GM19372 (cell line): Measurements from ENCODE around the gene GPX3.
A peak's percentile ranks its signal among the peaks of the same experiment; 100 is the strongest.

ENCODE experiments used
- ATAC-seq: cut with Tn5 transposase; IDR thresholded peaks from one replicate; pipeline ENCODE4 v1.9.1; 2021; ENCODE audit warnings: mild to moderate bottlenecking, low read depth, moderate library complexity; ENCODE audit not compliant: unreplicated experiment

The GPX3 gene

DNA sequence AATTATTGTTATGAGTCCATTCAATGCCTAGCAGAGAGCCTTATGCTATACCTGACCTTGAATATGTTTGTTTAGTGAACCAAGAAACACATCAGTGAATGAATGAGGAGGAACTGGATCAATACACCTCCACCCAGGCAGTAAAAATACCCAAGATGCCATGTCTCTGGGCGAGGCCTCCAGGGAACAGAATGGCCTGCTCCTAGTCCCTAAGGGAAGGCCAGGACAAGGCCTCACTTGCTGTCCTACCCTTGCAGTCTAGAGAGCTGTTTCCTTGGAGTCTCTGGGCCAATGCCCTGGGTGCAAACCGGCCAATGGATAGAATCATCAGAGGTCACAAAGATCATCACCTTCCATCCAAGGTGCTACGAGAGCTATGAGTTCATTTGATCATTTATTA is 34.3 kb downstream of the GPX3 start:
- no peak for ATAC-seq

DNA sequence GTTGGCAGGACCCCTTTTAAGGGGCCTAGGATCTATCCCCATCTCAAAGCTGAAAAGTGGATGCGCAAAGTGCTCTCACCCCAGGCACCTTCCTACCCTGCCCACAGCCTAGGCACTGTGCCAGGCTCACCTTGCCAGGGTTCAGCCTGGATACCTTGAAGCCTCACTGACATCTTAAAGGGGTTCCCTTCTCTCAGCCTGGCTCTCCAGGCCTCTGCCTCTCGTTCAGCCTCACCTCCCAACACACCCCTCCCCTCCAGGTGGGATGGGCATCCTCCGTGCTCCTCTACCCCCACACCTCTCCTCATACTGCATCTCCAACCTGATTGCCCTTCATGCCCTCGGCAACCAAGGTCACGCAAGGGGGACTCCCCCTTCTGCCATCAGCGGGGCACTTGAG is 34.9 kb downstream of the GPX3 start:
- no peak for ATAC-seq

DNA sequence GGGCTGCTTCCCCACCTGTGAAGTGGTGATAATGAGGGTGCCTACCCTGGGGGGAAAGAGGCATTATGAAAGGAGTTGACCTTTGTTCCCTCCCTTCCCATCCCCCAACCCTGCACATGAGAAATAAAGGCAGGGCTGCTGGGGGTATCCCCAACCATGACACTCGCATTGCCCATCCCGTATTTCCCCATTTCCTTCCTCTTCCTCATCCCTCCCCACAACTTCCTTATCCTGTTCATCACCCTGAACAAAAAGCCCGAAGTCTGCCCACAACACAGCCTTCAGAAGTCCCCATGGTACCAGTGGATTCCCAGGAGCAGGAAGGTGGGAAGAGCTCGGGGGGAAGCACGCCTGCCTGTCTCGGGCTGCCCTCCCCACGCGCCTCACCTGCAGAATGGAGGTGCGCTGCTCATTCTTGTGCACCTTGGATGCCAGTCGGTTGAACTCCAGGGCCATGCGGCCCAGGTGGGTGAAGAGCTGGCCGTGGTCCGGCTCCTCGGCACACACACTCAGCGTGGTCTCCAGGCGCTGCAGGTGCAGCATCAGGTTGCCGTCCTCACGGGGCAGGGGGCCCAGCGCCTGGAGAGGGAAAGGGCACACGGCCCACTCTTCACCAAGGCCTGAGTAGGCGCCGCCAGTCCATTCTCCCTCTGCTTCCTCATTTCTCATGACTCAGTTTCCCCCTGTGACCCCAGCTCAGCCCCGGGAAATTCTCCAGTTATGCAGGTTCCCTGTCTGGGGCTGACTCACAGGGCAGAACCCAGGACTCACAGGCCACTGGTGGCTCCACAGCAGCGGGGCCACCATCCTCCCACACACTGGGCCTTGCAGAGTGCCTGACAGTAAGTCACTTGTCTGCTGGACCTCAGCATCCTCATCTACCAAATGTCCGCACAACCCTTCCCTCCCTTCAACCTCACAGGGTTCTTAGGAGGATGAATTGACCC is 36.3 kb downstream of the GPX3 start:
- no peak for ATAC-seq

DNA sequence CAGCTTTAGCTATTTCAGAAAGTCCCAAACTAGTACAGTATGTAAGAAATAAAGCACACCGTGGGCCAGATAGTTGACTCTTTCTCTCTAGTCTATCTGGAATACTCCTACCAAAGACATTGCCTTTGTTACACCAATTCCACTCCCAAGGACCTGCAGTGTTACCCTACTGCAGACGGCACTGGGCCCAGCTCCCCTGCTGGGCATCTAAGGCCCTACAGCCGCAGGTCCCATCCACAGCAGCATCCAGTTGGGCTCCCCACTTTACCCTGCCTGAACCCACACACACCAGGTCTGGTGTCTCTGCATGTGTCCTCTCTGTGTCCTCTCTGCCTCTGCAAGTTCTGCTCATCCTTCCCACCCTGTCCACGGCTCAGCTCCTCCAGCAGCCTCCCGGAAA is 37.9 kb downstream of the GPX3 start:
- ATAC-seq, result no peak

DNA sequence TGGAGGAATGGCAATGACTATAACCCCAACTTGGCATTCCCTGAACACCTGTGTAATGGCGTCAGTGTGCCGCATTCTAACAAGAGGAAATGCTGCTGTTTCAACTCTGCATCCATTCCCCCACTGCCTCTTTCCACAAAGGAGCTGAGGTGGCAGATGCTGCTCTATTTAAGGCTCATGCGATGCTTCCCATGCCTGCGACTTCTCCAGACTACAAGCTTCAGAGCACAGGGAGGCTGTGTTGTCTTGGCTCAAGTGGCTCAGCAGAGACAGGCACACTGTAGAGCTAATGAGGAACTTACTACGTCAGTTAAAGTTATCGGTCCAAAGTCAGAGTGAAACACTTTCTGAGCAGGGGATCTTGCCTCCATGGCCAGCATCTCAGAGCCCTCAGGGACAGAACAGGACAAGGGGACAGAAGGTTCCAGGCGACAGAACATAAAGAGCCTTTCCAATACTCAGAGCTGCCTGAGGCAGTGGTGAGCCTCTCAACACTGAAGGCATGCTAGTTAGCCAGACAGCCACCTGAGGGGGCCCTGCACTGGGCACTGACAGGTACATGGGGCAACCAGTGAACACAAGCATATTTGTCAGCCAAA is 38.6 kb downstream of the GPX3 start:
- no peak for ATAC-seq

DNA sequence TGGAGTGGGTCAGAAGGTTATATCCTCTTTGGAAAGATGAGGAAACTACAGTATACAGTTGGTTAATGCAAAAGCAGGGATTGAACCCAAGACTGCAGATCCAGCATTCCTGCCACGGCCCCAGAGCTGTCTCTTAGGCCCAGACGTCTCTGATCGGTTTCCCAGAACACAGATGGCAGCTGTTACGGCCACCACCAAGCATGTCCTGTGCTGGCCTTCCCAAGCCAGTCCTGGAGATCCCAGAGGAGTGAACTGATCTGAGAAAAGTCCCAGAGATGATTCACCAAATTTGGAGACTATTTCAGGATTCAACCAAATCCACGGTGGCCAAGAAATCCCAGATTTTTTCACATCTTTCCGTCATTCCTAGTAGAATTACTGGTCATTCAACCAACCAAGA is 40.4 kb downstream of the GPX3 start:
- no peak for ATAC-seq

DNA sequence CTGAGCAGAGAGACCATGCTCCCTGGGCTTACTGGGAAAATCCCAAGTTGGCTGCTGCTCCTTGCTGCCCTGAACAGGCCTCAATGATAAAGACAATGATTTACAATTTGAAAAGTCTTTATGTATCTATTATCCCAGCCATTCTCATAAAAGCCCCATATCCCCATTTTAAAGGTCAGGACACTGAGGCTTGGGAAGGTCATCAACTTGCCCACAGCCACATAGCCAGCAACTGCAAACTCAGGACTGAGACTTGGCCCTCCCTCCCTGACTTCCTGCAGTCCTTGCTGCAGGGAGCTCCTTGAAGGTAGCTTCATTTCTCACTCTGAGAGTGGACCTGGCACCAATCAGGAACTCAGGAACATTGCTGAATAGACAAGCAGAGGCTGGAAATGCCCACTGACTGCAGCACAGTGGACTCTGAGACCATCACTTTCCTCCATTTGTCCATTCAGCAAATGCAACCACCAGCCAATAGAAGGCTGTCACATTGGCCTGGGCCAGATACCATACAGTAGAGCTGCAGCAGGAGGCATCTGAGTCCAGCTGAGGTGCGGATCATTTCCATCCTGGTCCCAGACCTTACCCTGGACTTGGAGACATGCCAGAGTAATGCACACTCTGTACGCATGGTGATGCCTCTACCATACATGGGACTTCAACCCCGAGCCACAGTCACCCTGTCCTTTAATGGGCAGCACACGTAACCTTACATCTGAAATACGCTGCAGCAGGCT is 42.2 kb downstream of the GPX3 start:
- no peak for ATAC-seq

DNA sequence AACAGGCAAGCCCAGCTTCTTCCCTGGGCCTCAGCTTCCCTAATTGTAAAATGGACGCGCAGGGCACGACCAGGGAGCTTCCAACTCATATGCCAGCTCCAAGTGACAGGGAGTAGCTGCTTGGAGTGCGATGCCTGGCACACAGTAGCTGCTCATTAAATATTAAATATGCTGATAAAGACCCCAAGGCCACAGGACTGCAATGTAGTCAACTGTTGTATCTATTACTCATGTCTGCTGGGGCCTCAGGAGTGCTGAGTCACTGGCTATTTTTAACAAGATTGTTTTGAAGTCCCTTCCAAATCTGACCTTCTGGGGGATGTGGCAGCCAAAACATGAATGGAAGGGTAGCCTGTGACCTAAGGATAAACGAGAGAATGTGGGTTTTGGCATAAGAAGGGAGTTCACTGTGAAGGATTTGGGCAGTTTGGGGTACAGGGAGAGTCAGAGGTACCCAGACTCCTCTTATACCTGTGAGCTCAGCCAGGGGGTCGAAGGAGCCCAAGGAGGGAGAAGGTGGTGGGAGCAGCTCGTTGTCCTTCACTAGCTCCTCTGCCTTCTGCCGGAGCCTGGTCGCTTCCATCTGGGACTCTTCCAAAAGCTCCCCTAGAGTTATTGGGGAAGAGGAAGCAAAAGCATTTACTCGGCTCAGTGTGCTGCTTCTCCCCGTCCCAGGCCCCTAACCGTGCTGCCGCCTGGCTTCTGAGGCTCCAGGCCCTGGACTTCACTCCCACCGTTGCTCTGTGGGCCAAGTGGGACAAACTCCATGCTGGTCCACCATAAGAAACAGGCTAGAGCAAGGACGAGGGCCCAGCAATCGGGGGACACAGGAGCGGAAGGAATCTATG is 43.0 kb downstream of the GPX3 start:
- no peak for ATAC-seq

DNA sequence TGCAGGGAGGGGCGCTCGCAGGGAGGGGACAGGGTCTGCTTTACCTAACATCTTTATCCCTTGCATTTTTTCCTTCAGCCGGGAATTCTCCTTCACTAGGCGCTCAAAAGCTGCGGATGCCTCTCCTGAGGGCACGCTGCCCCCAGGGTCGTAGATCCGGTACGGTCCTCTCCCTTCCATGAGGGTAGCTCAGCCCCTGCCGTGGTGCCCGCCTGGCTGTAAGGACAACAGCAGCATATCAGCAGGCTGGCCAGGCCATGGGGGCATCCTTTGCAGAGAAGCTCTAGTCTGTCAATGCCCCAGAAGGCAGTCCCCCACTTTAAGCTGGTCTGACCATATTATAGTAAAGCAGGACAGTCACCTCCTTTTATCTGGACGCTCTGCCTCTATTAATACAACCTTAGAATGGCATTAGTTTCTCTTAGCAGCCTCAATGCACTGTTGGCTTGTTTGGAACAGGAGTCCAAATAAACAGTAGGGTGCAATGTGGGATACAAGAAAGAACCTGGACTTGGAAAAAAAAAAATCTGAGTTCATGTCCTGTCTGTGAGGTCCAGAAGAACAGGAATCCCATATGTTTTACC is 44.6 kb downstream of the GPX3 start:
- no peak for ATAC-seq

DNA sequence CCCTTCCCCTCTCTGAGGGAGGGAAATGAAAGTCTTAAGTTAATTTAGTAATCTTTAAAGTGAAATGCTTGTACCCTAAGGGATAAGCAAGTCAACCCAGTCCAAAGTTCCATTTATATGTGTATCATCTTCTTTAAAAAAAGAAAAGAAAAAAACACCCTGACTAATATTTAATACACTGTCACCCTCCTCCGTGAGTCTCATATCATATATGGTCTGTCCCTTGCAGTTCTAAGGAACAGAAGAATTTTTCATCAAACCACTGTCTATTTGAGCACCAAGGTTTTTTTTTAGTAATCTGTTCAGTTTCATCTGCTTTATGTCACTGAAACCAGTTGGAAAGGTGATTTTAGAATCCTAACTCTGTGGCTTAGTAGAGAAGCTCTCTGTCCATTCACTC is 45.2 kb downstream of the GPX3 start:
- ATAC-seq, result no peak

DNA sequence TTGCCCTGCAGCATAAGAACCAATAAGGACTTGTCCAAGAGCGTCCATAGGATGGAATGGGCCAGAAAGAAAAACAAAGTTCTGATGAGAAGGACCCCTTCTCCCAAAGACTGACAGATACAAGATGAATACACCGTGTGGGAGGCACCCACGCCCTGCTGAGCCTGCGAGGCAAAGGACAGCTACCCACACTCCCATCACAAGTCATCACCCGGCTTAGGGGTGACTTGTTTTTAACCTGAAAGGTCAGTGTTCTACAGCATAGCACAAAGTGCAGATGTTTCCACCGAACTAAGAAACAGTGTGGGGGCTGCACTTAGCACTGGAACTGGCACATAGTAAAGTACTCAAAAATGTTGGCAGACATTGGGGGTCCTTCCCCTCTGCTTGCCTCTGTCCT is 46.5 kb downstream of the GPX3 start:
- ATAC-seq, result no peak

DNA sequence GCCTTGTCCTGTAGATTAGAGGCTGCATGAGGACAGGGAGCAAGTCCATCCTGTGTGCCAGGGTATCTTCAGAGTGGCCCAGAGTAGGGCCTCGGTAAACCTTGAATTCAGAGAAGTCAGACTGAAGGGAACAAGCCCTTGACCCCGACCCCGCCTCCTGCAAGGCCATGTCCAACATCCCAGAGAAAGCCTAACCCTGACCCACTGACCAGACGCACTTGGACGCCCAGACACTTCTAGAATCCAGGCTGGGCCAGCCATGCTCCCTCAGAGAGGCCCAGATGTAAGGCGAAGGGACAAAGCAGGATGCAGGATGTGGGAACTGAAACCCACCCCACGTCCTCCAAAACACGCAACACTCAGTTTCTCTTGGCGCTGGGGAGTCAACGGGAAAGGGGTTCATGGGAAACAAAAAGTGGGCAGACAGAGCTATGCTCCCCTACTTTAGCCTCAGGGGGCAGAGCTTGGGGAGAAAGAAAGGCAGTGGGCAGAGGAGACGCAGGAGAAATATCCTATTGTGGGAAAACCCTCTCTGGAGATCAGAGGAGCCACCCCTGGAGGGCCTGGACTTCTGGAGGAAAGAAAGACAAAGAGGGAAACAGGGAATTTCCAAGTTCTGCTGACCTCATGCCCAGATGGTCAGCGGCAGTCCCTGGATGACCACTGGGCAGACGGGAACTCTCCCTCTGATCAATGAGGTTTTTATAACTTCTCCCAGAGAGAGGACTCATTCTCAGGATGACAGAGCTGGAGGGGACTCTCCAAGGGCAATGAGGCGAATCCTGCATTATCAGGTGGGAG is 47.4 kb downstream of the GPX3 start:
- no peak for ATAC-seq

DNA sequence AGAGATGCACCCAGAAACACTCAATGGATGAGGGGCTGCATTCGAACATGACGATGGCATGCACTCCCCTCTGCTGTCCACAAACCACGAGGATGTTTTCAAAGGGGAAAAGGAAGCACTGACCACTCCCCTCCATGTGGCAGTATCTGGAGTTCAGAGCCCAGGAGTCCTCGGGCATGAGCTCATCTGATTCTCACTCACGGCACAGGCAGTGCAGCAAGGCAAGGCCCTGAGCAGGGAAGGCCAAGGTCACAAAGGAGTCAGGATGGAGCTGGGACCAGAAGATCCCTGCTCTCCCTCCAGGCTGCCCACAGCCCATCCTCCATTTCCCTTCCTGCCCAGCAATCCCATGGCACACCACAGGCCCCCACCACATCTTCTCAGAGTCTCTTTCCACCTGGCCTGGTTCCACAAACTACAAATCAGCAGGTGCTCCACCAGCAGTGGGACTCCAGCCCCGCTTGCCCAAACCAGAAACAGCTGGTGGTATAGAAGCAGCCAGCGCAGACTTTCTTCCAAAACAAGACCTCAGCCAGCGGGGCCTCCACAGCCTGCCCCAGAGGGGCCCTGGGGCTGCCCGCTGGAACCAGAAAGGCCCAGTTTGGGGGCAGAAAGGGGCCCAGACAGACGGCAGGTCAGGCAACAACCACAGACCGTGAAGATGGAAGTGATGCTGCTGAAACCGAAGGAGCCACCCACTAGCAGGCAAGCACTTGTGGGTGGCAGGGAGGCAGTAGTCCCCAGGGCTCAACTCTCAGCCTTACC is 48.2 kb downstream of the GPX3 start:
- peak; percentile 50 for ATAC-seq

DNA sequence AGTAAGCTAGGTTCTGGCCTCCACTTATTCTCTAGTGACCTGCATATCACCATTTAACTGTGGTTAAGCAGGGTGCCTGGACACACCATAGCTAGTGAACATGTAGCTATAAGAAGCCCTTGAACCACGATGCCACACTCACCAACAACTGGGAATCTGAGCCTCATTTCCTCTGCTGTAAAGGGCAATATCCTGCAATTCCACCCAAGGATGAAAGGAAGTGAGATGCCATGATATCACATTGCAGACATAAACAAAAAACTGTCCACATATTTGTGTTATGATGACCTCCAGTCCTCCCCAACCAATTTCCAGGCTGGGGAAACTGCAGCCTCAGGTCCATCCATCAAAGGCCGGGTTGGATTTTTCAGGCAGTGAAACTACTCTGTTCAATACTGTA is 50.1 kb downstream of the GPX3 start:
- no peak for ATAC-seq

DNA sequence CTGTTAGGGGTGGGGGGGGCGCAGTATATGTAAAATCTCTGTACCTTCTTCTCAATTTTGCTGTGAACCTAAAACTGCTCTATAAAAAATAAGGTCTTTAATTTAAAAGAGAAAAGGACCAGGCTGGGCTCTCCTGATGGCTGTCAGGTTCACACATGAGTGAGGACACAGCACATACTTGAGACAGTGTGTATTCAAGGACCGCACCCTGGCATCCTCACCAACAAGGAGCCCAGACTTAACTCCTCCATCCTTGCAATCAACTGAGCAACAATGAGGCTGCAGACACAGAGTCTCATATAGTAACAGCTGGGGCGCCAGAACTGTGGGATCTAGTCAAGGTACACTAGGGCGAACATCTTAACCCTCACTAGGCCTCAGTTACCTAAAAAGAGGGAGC is 50.6 kb downstream of the GPX3 start:
- ATAC-seq, result no peak

DNA sequence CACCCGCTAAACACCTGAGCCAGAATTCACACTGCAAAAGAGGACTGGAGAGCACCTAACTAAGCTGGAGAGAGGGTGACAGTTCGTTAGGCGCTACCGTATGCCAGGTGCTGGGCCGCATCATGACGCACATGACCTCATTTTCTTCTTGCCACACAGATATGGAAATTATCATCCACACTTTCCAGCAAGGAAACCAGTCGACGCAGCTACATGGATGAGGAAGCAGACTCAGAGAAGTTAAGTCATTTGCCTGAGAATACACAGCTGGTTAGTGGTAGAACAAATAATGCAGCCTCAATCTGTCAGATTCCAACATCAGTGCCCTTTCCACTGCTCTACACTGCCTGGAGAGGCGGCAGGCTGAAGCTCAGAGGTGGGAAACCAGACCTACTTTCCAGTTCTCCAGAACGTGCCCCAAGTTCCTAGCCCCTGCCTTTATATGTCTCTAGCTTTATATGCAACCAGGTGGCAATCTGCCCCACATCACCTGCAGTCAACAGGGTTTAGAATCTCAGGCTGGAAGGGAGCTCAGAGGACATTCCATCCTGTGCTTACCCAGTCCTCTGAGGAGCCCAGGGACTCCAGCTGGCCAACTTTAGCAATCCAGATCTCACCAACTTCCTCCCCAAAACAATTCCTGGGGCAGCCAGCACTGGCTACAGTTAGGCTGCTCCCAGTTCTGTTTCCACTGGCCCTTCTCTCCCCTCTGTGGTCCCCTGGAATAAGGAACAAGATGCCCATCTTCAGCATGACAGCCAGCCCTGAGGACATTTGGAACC is 51.6 kb downstream of the GPX3 start:
- no peak for ATAC-seq

DNA sequence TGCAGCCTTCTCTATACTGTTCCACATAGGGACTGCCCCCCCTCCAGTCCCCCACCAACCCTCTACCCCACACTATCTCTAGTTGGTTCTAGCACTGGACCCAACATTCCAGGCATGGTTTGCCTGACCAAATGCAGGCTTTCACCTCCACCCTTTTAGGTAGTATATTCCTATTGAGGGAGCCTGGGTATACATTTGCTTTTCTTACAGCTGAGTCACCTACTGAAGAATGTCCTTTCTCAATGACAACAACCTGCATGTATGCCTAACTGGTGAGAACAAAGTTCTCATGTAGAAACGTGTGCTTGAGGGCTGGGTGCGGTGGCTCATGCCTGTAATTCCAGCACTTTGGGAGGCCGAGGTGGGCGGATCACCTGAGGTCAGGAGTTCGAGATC is 52.2 kb downstream of the GPX3 start:
- ATAC-seq, result no peak

DNA sequence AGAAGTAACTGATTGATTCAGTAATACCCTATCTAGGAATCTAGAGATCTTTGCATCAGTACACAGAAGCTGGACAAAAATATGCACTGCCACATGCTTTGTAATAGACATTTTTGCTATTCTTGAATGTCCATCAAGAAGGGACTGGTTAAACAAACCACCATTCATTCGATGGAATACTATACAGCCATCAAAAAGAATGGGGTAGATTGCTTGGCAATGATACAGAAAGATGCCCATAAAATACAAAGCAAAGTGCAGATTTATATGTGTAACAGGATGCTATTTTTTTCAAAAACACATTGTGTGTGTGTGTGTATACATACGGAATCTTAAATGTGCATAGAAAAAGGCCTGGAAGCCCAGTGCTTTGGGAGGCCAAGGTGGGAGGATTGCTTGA is 52.9 kb downstream of the GPX3 start:
- ATAC-seq, result no peak
